ENCODE data around the gene DEXI.
"Not testable (repeated sequence)": the region's sequence is repeated elsewhere in the genome, so short reads cannot be mapped to it uniquely, and the experiment has no call there.

DEXI gene

GRCh38 chr16:10931134-10931533, 11.1 kb downstream of the DEXI start:
- H3K27me3 ChIP-seq (ENCODE audit: control insufficient read depth, insufficient read depth, low read length): no peaks in the 10 kb centered on the region
- H3K4me3 ChIP-seq (ENCODE audit: low read depth, low read length): no peak overlapping the region
- peaks cover 24% of the 10 kb centered on the region for H3K79me2 ChIP-seq
- TF ChIP-seq CTCF (IDR thresholded peaks at IDR 0.05): no peak
- no peak overlapping the region for H3K27ac ChIP-seq
- H3K36me3 ChIP-seq (ENCODE audit: control insufficient read depth, insufficient read depth, low read length): no peaks in the 10 kb centered on the region
- no peak overlapping the region for H3K9ac ChIP-seq
- no peaks in the 10 kb centered on the region for H3K9me3 ChIP-seq (ENCODE audit: control insufficient read depth, low read length)
- no peak overlapping the region for H2AFZ ChIP-seq
- no peak overlapping the region for H3K4me2 ChIP-seq (ENCODE audit: low read length)
- H3K4me1 ChIP-seq: peaks cover 17% of the 10 kb centered on the region

GRCh38 chr16:10930755-10931093, 11.5 kb downstream of the DEXI start:
- peaks cover 16% of the 10 kb centered on the region for H3K4me1 ChIP-seq

GRCh38 chr16:10929853-10930754, 12.2 kb downstream of the DEXI start:
- Histone ChIP-seq H3K27ac (no peak overlapping the region), H3K9me3 (ENCODE audit: control insufficient read depth, low read length) (no peaks in the 10 kb centered on the region), H3K4me3 (ENCODE audit: low read depth, low read length) (no peak overlapping the region), H3K27me3 (ENCODE audit: control insufficient read depth, insufficient read depth, low read length) (no peaks in the 10 kb centered on the region), H2AFZ (no peak overlapping the region), H3K4me1 (peaks cover 11% of the 10 kb centered on the region), H3K9ac (no peak overlapping the region), H3K4me2 (ENCODE audit: low read length) (no peak overlapping the region), H3K79me2 (peaks cover 17% of the 10 kb centered on the region), H3K36me3 (ENCODE audit: control insufficient read depth, insufficient read depth, low read length) (no peaks in the 10 kb centered on the region)
- no peak for TF ChIP-seq CTCF (IDR thresholded peaks at IDR 0.05)

More at GRCh38 chr16:10930755-10931093, 11.5 kb downstream of the DEXI start:
- H3K27ac ChIP-seq: no peak overlapping the region
- peaks cover 21% of the 10 kb centered on the region for H3K79me2 ChIP-seq
- H3K4me2 ChIP-seq (ENCODE audit: low read length): no peak overlapping the region
- no peaks in the 10 kb centered on the region for H3K36me3 ChIP-seq (ENCODE audit: control insufficient read depth, insufficient read depth, low read length)
- H3K9ac ChIP-seq: no peak overlapping the region
- H2AFZ ChIP-seq: no peak overlapping the region
- no peaks in the 10 kb centered on the region for H3K9me3 ChIP-seq (ENCODE audit: control insufficient read depth, low read length)
- H3K27me3 ChIP-seq (ENCODE audit: control insufficient read depth, insufficient read depth, low read length): no peaks in the 10 kb centered on the region
- H3K4me3 ChIP-seq (ENCODE audit: low read depth, low read length): no peak overlapping the region
- TF ChIP-seq CTCF (IDR thresholded peaks at IDR 0.05): no peak

- not testable (repeated sequence) for H3K27ac ChIP-seq; H3K27me3 ChIP-seq (ENCODE audit: control insufficient read depth, insufficient read depth, low read length); H3K9me3 ChIP-seq (ENCODE audit: control insufficient read depth, low read length); H3K9ac ChIP-seq; H2AFZ ChIP-seq; H3K4me3 ChIP-seq (ENCODE audit: low read depth, low read length); H3K4me2 ChIP-seq (ENCODE audit: low read length); H3K4me1 ChIP-seq; H3K79me2 ChIP-seq; H3K36me3 ChIP-seq (ENCODE audit: control insufficient read depth, insufficient read depth, low read length)
Observed at GRCh38 chr16:10929097-10929496, 13.2 kb downstream of the DEXI start.

GRCh38 chr16:10927497-10928112, 14.7 kb downstream of the DEXI start:
- no peaks in the 10 kb centered on the region for H3K4me1 ChIP-seq
- no peak overlapping the region for H3K4me2 ChIP-seq (ENCODE audit: low read length)
- no peaks in the 10 kb centered on the region for H3K9me3 ChIP-seq (ENCODE audit: control insufficient read depth, low read length)
- no peaks in the 10 kb centered on the region for H3K36me3 ChIP-seq (ENCODE audit: control insufficient read depth, insufficient read depth, low read length)
- no peaks in the 10 kb centered on the region for H3K27me3 ChIP-seq (ENCODE audit: control insufficient read depth, insufficient read depth, low read length)
- no peak overlapping the region for H3K4me3 ChIP-seq (ENCODE audit: low read depth, low read length)
- no peaks in the 10 kb centered on the region for H3K79me2 ChIP-seq
- no peak for TF ChIP-seq CTCF (IDR thresholded peaks at IDR 0.05)
- no peak overlapping the region for H2AFZ ChIP-seq
- H3K27ac ChIP-seq: no peak overlapping the region
- no peak overlapping the region for H3K9ac ChIP-seq

Measured in parathyroid adenoma (tissue), 2 donors.